Stimulated activated CD4-positive, alpha-beta T cell treated with anti-CD3 and anti-CD28 coated beads, Interleukin-15, amount 100 ng/mL, for 48 hours (primary cell): Measurements from ENCODE around the gene NPPA.
"Not testable (repeated sequence)": the region's sequence is repeated elsewhere in the genome, so short reads cannot be mapped to it uniquely, and the experiment has no call there.

Experiments used
- DNase-seq, 2 donors: peaks; one replicate each; pipeline ENCODE4 v3.0.0-alpha.2; 2020; ENCODE audit warnings: low read depth in 2 of 2

Gene NPPA

DNA sequence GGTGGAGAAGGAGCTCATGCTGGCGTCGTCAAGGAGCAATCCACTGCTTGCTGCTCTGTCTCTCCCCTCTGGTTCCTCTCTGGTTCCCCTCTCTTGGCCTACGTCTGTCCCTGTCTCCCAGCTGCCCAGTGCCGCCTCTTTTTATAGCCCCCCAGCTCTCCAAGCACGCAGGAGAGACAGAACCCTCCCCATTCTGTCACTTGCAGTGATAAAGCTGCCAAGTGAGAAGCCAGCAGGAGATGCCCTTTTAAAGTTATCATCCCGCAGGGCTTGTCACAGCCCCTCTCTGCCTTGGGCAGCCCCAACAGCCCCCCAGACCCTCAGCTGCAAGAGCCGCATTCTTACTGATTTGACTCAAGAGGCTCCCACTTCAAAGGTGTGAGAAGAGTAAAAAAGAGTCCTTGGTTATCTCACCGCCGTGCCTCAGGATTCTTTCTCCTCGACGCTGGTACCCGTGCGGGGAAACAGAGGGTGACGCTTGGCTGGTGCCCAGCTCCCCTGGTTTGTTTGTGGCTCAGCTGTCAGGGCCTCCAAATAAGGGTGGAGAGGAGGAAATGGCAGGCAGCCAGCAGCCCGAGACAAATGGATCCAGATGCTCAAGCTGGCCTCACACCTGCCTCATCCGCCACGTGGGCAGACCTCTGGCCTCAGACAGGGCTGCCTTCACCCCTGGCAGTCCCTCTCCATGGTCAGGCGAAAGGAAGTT is at the start of gene NPPA:
TSS of gene NPPA (minus strand) at position 117 of the 706 bp plus-strand sequence. CDS start at position 18, 99 bp downstream.
- DNase-seq, result no peak

DNA sequence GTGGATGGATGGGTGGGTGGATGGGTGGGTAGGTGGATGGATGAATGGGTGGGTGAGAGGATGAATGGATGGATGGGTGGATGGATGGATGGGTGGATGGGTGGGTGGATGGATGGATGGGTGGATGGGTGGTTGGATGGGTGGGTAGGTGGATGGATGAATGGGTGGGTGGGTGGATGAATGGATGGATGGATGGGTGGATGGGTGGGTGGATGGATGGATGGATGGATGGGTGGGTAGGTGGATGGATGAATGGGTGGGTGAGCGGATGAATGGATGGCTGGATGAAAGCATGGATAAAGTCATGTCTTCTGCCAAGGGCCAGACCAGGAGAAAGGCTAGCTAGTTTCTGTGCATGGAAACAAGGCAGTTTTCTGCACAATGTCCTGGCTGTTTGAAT is 46.9 kb upstream of the NPPA start:
- not testable (repeated sequence) for DNase-seq

- peak; percentile 43 to 58 for DNase-seq
These were observed 46.3 kb upstream of the NPPA start for GRCh38 chr1:11893907-11894251.

- no peak for DNase-seq
These were observed 44.0 kb upstream of the NPPA start for GRCh38 chr1:11891433-11892186.

GRCh38 chr1:11888877-11889208 is 41.3 kb upstream of the NPPA start:
- no peak for DNase-seq

GRCh38 chr1:11888206-11888876 is 40.8 kb upstream of the NPPA start:
- no peak for DNase-seq

- no peak for DNase-seq
These were observed 40.1 kb upstream of the NPPA start for GRCh38 chr1:11887666-11888007.

DNA sequence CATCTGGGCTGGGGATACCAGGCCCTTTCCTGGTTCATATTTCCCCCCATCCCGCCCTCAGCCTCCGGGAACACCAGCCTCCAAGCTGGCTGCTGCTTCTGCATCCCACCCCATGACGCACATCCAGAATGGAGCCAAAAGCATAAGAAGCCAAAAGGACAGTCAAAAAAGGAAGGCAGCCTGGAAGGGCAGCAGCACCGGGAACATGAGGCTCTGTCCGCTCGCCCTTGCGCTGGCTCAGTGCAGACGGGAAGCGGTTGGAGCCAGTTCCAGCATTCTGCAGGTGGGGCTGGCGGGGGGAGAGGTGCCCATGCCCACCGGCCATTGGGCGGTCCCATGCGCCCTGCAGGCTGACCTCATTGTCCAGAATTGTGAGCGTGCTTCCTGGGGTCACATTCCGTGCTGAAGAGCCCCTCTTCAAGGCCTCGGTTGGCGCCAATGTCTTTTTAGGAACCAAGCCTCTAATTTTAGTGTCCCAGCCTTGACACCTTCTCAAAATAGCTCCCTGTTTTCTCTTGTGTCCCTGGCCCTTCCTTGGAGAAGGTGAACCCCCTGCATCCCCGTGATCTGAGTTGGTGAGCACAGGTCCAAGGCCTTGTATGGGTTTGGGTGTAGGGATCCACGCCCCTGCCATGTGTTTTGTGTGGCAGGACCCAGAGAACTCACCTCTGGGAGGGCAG is 39.5 kb upstream of the NPPA start:
- no peak for DNase-seq

GRCh38 chr1:11885916-11886315 is 38.3 kb upstream of the NPPA start:
- no peak for DNase-seq

- DNase-seq, result no peak
These were observed 35.4 kb upstream of the NPPA start for GRCh38 chr1:11882814-11883538.

DNA sequence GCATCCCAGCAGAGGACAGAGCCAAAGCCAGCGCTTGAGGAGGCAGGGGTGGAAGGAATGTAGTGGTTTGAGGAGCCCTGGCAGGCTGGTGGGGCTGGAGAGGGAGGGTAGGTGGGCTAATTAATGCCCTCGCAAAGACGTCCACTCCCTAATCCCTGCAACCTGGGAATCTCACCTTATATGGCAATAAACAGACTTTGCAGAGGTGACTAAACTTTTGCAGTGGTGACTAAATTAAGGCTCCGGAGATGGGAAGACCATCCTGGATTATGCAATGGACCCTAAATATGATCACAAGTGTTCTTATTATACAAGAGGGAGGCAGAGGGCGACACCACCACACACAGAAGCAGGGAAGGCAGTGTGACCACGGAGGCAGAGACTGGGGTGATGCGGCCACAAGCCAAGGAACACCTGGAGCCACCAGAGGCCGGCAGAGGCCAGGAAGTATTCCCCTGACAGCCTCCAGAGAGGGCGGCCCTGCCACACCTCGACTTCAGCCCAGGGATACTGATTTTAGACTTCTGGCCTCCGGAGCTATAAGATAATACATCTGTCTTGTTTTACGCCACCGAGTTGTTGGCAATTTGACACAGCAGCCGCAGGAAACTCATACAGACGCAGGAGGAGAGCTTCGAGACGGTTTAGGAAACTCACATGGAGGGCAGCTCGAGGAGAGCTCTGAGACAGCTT is 34.3 kb upstream of the NPPA start:
- no peak for DNase-seq

DNA sequence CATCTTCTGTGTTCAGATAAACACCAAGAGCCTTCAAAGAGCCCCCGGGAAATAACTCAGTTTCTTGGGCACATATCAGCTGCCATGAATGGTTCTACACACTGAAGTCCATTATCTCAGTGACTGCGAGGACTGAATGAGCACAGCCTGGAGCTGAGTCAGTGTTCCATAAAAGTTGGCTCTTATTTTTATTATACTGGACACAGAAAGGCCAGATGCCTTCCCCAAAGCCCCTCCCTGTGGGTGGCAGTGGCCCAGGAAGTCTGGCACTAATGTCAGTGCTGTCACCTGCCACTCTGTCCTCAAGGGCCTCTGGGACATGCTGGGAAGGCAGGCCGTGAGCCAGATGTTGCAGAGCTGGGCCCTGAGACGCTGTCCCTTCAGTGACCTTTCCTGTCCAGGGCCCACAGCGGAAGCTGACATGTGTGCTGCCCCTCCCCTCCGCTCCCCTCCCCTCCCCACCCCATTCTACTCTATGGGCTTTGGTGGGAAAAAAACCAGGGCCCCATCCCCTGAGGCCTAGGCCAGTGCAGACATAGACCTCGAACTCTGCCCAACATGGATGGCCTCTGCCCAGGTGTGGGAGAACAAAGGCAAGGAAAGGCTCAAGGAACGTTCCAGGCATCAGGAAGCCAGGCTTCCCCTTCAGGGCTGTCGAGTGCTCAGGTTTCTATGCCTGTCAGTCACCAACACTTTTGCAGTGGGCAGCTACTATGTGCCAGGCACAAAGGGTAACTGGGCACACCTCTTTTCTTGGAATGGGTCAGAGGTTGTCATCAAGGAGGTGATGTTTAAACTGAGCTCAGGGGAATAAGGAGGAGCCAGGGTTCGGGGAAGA is 33.5 kb upstream of the NPPA start:
- no peak for DNase-seq

DNA sequence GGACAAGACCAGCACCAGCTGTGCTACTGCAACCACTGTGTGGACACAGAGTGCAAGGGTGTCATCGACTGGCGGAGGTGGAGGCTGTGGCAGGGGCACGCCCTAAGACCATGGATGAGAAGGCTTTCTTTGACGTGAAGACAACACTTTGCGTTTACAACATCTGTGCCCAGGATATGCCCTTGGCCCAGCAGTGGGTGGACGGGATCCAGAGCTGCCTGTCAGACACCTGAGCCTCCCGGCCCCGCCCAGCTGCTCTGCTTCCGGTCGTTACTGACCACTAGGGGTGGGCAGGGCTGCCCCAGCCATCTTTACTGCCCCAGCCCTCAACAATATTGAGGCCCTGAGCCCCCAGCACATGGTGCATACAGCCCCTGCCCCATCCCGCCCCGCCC is 32.6 kb upstream of the NPPA start:
- no peak for DNase-seq

GRCh38 chr1:11879311-11880180 is 32.0 kb upstream of the NPPA start:
- no peak for DNase-seq

DNA sequence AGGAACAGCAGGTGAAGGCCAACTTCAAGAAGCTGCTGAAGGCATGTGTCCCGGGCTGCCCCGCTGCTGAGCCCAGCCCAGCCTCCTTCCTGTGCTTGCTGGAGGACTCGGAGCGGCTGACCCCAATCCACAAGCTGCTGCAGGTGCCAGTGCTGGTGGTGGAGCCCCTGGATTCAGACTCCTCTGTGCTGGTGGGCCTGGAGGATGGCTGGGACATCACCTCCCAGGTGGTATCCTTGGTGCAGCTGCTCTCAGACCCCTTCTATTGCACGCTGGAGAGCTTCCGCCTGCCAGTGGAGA is 31.3 kb upstream of the NPPA start:
- no peak for DNase-seq

DNA sequence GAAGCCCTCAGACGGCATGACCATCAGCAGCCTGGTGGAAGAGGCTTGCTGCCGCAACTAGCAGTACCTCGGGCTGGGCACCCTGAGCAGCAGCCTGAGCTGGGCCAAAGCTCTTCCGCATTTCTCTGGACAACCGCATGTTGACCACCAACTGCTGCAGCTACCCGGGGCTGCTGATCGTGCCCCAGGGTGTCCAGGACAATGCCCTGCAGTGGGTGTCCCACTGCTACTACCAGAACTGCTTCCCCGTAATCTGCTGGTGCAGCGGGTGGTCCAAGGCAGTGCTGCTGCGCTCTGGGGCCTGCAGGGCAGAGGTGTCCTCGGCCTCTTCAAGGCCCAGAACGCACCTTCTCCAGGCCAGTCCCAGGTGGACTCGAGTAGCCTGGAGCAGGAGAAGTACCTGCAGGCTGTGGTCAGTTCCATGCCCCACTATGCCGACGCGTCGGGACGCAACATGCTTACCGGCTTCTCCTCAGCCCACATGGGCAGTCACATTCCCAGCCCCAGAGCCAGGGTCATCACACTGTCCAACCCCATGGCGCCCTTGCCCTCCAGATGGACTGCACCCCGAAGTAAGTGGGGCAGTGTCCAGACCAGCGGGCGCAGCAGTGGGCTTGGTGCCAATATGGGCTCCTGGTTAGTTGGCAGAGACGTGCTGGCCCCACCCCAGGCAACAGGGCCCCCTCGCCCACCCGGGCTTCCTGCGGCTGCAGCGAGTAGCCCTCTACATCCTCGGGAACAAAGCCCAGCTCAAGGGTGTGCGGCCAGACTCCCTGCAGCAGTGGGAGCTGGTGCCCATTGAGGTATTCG is 30.7 kb upstream of the NPPA start:
- DNase-seq, result no peak

DNA sequence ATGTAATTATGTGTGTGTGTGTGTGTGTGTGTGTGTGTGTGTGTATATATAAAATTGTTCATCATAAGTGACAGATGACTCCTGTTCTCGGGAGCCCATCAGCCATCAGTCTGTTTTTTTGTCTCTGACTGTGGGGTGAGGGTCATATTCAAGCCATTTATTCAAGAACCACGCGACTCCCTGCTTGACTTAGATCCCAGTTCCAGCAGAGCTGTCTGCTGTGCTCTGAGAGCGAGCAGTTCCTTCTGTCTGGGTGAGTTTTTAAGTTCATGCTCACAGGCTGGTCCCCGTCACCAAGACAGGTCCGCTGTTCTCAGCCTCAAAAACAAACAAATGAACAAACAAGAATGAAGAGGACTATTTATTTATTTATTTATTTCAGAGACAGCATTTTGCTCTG is 29.5 kb upstream of the NPPA start:
- no peak for DNase-seq

GRCh38 chr1:11875094-11875493 is 27.5 kb upstream of the NPPA start:
- no peak for DNase-seq

DNA sequence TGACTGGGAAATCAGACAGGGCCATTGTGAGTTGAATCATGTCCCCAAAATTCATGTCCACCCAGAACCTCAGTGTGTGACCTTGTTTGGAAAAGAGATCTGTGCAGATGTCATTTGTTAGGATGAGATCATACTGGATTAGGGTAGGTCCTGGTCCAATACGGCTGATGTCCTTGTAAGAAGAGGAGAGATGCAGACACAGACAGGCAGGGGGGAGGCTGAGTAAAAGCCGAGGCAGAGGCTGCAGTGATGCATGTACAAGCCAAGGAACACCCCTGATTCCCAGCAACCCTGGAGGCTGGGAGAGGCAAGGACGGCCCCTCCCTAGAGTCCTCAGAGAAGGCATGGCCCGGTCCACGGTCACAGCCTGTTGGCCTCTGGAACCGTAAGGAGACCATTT is 27.0 kb upstream of the NPPA start:
- no peak for DNase-seq
